Measurements from ENCODE around the gene XYLB.

DNA sequence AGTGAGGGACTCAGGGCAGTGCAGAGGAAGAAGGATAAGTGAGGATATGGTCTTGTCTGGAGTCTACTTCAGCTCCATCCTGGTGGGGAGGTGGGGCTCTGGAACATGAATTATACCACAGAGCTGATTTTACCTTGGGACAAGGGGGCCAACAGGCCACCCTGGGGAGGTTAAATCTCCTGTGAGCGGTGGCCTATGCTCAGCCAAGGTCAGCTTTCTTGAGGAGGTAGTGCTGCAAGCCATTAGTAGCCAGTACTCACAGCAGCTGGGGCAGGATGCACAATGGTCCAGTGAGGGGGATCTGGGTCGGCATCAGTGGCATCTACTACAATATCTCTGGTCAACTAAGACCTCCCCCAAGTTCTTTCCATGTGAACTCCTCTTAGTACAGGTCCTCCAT, 49.7 kb downstream of the XYLB start:
- TF ChIP-seq POLR2A (IDR thresholded peaks at IDR 0.05; ENCODE audit: low read depth, low read length) (no peak), TAF1 (IDR thresholded peaks at IDR 0.05; ENCODE audit: low read depth, low read length) (no peak), POLR2AphosphoS5 (IDR thresholded peaks at IDR 0.05; ENCODE audit: low read depth, low read length) (no peak), POU2F2 (IDR thresholded peaks at IDR 0.05; ENCODE audit: low read depth, low read length) (no peak)

Measured in GM12891 (cell line).